HT1080 (cell line): Measurements from ENCODE around the gene CYTH3. TPM values are rescaled to one million over a fixed set of nuclear protein-coding genes. Genes with fewer than 3 reads are reported as not detected.

Experiments used
- small RNA-seq: library from RNA; depleted of rRNA; stranded (forward); fragments of <200 nt; gene quantifications from one replicate; pipeline ENCODE3, GENCODE V24; 2014
- total RNA-seq: library from RNA; depleted of rRNA; stranded (reverse); fragments of >200 nt; shearing (Covaris generic); gene quantifications from 2 replicates; pipeline ENCODE4 v1.2.3, GENCODE V29; 2014; rRNA removed

The CYTH3 gene
- total RNA-seq, 1 experiment from 2014 or later = 20.4 TPM

Small RNA genes within 50 kb of the gene (small RNA-seq; reads per million reads assigned to genes)
- not detected for gene RF00019

Other genes starting within 250 kb of the CYTH3 start
- 0.18 and 0.37 TPM in 2 replicates for gene ANKRD61, start 241.2 kb downstream of the CYTH3 start, total RNA-seq
- gene EIF2AK1, start 213.4 kb downstream of the CYTH3 start, total RNA-seq = 90.6 and 183 TPM in 2 replicates
- gene USP42, start 167.7 kb downstream of the CYTH3 start, total RNA-seq = 3.9 TPM in 2 replicates
- 12.9 and 13.5 TPM in 2 replicates for gene FAM220A, start 76.3 kb upstream of the CYTH3 start, total RNA-seq
- gene RAC1, start 101.9 kb upstream of the CYTH3 start, total RNA-seq = 106 and 202 TPM in 2 replicates
- 11.0 and 17.1 TPM in 2 replicates for gene DAGLB, start 175.3 kb upstream of the CYTH3 start, total RNA-seq
- 66.7 and 125 TPM in 2 replicates for gene KDELR2, start 211.5 kb upstream of the CYTH3 start, total RNA-seq